ENCODE measurements around the gene ACOT12. TPM values are rescaled to one million over a fixed set of nuclear protein-coding genes. Genes with fewer than 3 reads are reported as not detected.

ACOT12 gene
- total RNA-seq, 4 donors from 2014 or later = not detected

DNA sequence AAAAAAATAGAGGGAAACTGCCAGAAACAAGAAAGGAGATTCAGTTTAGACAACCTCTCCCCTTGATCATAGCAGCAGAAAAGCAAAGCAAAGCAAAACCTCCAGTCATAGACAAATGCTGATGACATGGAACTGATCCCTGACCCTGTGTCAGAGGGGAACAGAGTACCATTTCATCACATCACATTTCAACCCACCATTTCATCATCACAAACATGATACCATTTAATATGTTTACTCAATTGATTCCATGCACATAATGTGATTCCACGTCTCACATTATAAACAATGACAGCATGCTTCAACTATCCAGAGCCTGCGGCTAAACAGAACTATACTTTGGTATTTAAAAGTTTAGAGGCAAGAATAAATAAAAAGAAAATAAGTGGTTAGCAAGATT, 28.7 kb upstream of the ACOT12 start:
- intact Hi-C loops (cut with DNase I) = loop anchor here (5.0 to 10.0 kb wide), 3 partner anchors 422 to 802 kb away; no protein-coding TSS in a partner anchor
- WGBS, 2 donors = 91 to 94% methylated on average over 2 of the region's 2 CpGs

DNA sequence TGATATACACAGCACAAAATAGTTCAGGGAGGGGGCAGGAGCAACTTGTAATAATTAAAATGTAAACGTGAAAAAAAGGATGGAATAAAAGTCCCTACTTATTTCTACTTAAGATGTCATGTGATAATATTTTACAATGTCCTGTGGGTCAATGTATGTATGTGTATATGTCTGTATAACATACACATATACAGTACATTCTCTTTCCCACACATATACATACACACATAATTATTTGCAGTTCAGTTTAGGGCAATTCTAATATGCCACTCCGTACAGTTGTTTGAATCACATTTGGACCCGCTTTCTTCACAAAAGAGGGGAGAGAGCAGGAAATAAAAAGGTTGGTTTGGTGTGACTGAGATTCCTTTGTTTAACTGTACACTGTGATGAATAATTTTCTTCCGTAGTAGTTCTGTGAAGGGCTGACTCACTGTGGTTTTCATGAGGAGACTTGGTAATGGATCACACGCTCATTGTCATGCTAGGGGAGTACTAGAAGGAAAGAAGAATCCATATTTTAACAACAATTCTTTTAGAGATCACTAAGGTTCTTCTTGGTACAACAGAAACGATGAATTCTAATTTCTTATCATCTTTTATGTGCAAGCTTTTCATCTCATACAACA, 26.2 kb upstream of the ACOT12 start:
- intact Hi-C loops (cut with DNase I) = loop anchor here (5.0 to 10.0 kb wide), 3 partner anchors 425 to 805 kb away; no protein-coding TSS in a partner anchor
- no peaks in the 10 kb centered on the region for H3K27me3 ChIP-seq
- 82 to 90% methylated on average over 6 of the region's 6 CpGs for WGBS, 2 donors

More for the DNA sequence above, 28.7 kb upstream of the ACOT12 start:
- H3K27ac ChIP-seq = no peak overlapping the region
- no peak for DNase-seq
- TF ChIP-seq, protein P1, sequence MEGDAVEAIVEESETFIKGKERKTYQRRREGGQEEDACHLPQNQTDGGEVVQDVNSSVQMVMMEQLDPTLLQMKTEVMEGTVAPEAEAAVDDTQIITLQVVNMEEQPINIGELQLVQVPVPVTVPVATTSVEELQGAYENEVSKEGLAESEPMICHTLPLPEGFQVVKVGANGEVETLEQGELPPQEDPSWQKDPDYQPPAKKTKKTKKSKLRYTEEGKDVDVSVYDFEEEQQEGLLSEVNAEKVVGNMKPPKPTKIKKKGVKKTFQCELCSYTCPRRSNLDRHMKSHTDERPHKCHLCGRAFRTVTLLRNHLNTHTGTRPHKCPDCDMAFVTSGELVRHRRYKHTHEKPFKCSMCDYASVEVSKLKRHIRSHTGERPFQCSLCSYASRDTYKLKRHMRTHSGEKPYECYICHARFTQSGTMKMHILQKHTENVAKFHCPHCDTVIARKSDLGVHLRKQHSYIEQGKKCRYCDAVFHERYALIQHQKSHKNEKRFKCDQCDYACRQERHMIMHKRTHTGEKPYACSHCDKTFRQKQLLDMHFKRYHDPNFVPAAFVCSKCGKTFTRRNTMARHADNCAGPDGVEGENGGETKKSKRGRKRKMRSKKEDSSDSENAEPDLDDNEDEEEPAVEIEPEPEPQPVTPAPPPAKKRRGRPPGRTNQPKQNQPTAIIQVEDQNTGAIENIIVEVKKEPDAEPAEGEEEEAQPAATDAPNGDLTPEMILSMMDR (IDR thresholded peaks at IDR 0.05) = no peak
- TF ChIP-seq POLR2A (IDR thresholded peaks at IDR 0.05) = no peak
- no peaks in the 10 kb centered on the region for H3K9me3 ChIP-seq
- H3K4me1 ChIP-seq = peaks cover 3 to 5% of the 10 kb centered on the region in 2 donors
- H3K36me3 ChIP-seq = no peaks in the 10 kb centered on the region
- H3K27me3 ChIP-seq = no peaks in the 10 kb centered on the region
- H3K4me3 ChIP-seq (replicated peaks in 1 of 3) = no peak overlapping the region

DNA sequence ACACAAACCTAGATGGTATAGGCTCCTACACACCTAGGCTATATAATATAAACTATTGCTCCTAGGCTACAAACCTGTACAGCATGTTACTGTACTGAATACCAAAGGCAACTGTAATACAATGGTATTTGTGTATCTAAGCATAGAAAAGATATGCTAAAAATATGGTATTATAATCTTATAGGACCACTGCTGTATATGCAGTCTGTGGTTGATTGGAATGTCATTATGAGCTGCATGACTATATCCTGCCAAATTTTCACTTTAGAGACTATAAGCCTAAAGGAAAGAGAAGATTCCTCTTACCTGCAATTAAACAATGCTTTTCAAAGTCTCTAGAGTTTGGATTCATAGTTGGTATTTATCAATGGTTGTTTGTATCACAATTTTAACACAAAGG, 24.7 kb upstream of the ACOT12 start:
- no peaks in the 10 kb centered on the region for H3K9me3 ChIP-seq
- no peak overlapping the region for H3K4me3 ChIP-seq (replicated peaks in 1 of 3)
- H3K27ac ChIP-seq = no peak overlapping the region
- no peak for TF ChIP-seq POLR2A (IDR thresholded peaks at IDR 0.05)
- TF ChIP-seq, protein P1 (IDR thresholded peaks at IDR 0.05) = no peak
- no peaks in the 10 kb centered on the region for H3K36me3 ChIP-seq
- no peaks in the 10 kb centered on the region for H3K4me1 ChIP-seq
- intact Hi-C loops (cut with DNase I) = no loop called here
- H3K27me3 ChIP-seq = no peaks in the 10 kb centered on the region
- DNase-seq = no peak

More for the DNA sequence above, 26.2 kb upstream of the ACOT12 start:
- no peaks in the 10 kb centered on the region for H3K9me3 ChIP-seq
- TF ChIP-seq, protein P1 (IDR thresholded peaks at IDR 0.05) = no peak
- TF ChIP-seq POLR2A (IDR thresholded peaks at IDR 0.05) = no peak
- no peaks in the 10 kb centered on the region for H3K36me3 ChIP-seq
- H3K4me1 ChIP-seq = no peaks in the 10 kb centered on the region
- no peak overlapping the region for H3K27ac ChIP-seq
- DNase-seq = no peak
- H3K4me3 ChIP-seq (replicated peaks in 1 of 3) = no peak overlapping the region

DNA sequence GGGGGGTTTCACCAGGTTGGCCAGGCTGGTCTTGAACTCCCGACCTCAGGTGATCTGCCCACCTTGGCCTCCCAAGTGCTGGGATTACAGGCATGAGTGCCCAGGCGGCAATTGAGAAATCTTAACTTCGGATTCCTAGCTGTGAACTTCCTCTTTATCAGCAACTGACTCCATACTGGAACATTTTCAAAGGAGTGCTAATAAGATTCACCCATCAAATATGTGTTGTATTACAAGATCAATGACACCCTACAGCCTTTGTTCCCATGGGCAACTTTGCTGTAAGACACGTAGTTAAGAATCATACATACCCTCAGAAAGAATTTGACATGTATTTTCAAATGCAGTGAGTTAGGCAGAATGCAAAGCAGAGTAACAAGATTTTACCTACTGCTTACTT, 23.1 kb upstream of the ACOT12 start:
- no peaks in the 10 kb centered on the region for H3K9me3 ChIP-seq
- H3K4me3 ChIP-seq (replicated peaks in 1 of 3) = no peak overlapping the region
- no peaks in the 10 kb centered on the region for H3K27me3 ChIP-seq
- no peaks in the 10 kb centered on the region for H3K36me3 ChIP-seq
- H3K4me1 ChIP-seq = no peaks in the 10 kb centered on the region
- TF ChIP-seq, protein P1 (IDR thresholded peaks at IDR 0.05) = no peak
- TF ChIP-seq POLR2A (IDR thresholded peaks at IDR 0.05) = no peak
- H3K27ac ChIP-seq = no peak overlapping the region
- WGBS, 2 donors = 91 to 93% methylated on average over 4 of the region's 4 CpGs
- no peak for DNase-seq
- intact Hi-C loops (cut with DNase I) = no loop called here

DNA sequence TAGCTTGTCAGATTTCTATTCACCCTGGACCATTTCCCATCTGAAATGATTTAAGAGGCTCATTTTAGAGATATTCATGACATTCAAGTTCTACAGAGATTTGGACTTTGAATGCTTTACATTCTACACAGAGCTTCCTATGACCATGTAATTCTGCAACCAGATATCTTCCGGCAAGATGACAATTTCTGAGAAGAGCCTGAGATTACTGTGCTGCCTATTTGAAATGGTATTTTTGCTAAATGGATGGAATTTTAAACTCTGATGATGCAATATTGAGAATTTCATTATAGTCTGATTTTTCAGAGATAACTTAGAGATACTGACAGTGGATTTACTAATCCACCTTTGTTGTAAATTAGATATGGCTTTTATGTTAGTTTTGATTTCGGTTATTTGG, 16.0 kb upstream of the ACOT12 start:
- intact Hi-C loops (cut with DNase I) = no loop called here
- no peak for DNase-seq
- 93 to 97% methylated on average over 2 of the region's 2 CpGs for WGBS, 2 donors
- no peak for TF ChIP-seq POLR2A (IDR thresholded peaks at IDR 0.05)
- TF ChIP-seq, protein P1 (IDR thresholded peaks at IDR 0.05) = no peak
- no peaks in the 10 kb centered on the region for H3K36me3 ChIP-seq
- H3K27me3 ChIP-seq = no peaks in the 10 kb centered on the region
- no peaks in the 10 kb centered on the region for H3K4me1 ChIP-seq
- no peaks in the 10 kb centered on the region for H3K9me3 ChIP-seq
- H3K27ac ChIP-seq = no peak overlapping the region
- no peak overlapping the region for H3K4me3 ChIP-seq (replicated peaks in 1 of 3)

Data from thyroid gland (tissue), 4 donors.